SU-DHL-6 (cell line): Measurements from ENCODE around the gene TLK2.
"Not testable (repeated sequence)": the region's sequence is repeated elsewhere in the genome, so short reads cannot be mapped to it uniquely, and the experiment has no call there.

ENCODE experiments used
- H2AFZ ChIP-seq: fragments of 200-600 bp; sonication (generic); 2 replicates; pipeline ENCODE4 v1.6.1; 2014; ENCODE audit warnings: low read depth, mild to moderate bottlenecking, moderate library complexity, mixed read lengths, antibody characterized with exemption, low read length; ENCODE audit not compliant: severe bottlenecking
- H3F3A ChIP-seq: fragments of 200-600 bp; shearing (Covaris generic); 2 replicates; pipeline ENCODE4 v1.6.0; 2016; ENCODE audit warnings: antibody characterized with exemption, mild to moderate bottlenecking; ENCODE audit not compliant: insufficient read depth
- H3K27ac ChIP-seq: fragments of 200-600 bp; sonication (generic); 2 replicates; pipeline ENCODE4 v1.5.1; 2016; ENCODE audit warnings: low read depth, mild to moderate bottlenecking, low read length, moderate library complexity, mixed read lengths
- H3K27me3 ChIP-seq: fragments of 200-600 bp; sonication (generic), shearing (Covaris generic); 2 replicates; pipeline ENCODE4 v1.6.0; 2014; ENCODE audit warnings: mild to moderate bottlenecking, low read length
- H3K36me3 ChIP-seq: fragments of 200-600 bp; sonication (generic); 2 replicates; pipeline ENCODE4 v1.6.1; 2014; ENCODE audit warnings: mild to moderate bottlenecking, low read length, mixed read lengths
- H3K4me2 ChIP-seq: fragments of 300-600, 200-600 bp; shearing (Covaris generic), sonication (generic); 2 replicates; pipeline ENCODE4 v1.6.0; 2014; ENCODE audit warnings: low read length, low read depth, mild to moderate bottlenecking; ENCODE audit not compliant: poor library complexity, severe bottlenecking
- H3K4me3 ChIP-seq: fragments of 200-600 bp; sonication (generic); 2 replicates; pipeline ENCODE4 v1.5.1; 2014; ENCODE audit warnings: antibody characterized with exemption, low read length, mild to moderate bottlenecking, mixed read lengths; ENCODE audit not compliant: insufficient read depth, poor library complexity, severe bottlenecking
- H3K79me2 ChIP-seq: fragments of 200-600 bp; sonication (generic); 2 replicates; pipeline ENCODE4 v1.6.1; 2014; ENCODE audit warnings: mild to moderate bottlenecking, low read length, moderate library complexity; ENCODE audit not compliant: insufficient read depth
- H3K9ac ChIP-seq: fragments of 200-600 bp; sonication (generic); 2 replicates; pipeline ENCODE4 v1.7.0; 2014; ENCODE audit warnings: mild to moderate bottlenecking, low read length
- H3K9me2 ChIP-seq: fragments of 200-600 bp; sonication (generic); replicated peaks from 2 replicates; pipeline ENCODE4 v1.6.1; 2014; ENCODE audit warnings: low read length; ENCODE audit not compliant: insufficient read depth
- H3K9me3 ChIP-seq: fragments of 200-600 bp; sonication (generic); 2 replicates; pipeline ENCODE4 v1.6.1; 2014; ENCODE audit warnings: low read length, mixed read lengths; ENCODE audit not compliant: insufficient read depth
- H4K20me1 ChIP-seq: fragments of 200-600 bp; sonication (generic); 2 replicates; pipeline ENCODE4 v1.6.1; 2014; ENCODE audit warnings: low read depth, mild to moderate bottlenecking, antibody characterized with exemption, low read length, moderate library complexity, mixed read lengths
- CTCF ChIP-seq: fragments of 200-600 bp; sonication (generic); IDR thresholded peaks from one replicate; pipeline ENCODE4 v1.5.1; 2017; ENCODE audit warnings: antibody characterized with exemption, mild to moderate bottlenecking, low read length, moderate library complexity; ENCODE audit not compliant: insufficient read depth, poor library complexity, severe bottlenecking
- EZH2phosphoT487 ChIP-seq: fragments of 200-600 bp; sonication (generic), shearing (Covaris generic); conservative IDR thresholded peaks from 2 replicates; pipeline ENCODE4 v1.6.1; 2018; ENCODE audit warnings: mild to moderate bottlenecking, antibody characterized with exemption, low read length, moderate library complexity, mixed read lengths

Gene TLK2

DNA sequence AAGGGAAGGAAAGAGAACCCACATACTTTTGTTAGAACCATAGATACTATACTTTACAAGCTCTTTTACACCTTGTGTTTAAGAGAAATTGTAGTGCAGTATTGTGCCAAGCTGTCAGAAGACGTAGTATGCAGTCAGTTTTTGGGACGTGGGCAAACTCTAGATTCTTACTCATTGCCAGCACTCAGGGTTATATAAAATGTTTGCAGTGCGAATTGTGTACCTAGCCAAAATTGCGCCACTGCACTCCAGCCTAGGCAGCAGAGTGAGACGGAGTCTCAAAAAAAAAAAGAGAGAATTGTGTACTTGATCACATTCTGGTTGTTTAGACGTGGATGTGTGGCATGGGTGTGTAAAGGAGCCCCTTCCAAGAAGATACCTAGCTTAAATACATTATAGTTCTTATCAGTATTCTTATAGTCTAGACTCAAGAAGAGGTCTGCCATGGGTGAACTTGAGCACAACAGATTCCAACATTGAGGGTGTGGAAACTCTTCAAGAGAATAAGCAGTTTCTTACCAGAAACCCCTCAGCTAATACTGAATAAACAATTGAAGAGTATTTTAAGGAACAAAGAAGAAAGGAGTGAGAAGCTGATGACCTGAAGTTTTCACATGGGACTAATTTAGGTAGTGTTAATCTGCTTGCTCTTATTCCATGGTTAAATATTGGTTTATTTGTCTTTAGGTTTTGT is 121.5 kb downstream of the TLK2 start:
- no peaks in the 10 kb centered on the region for H3K27me3 ChIP-seq
- no peaks in the 10 kb centered on the region for H3F3A ChIP-seq
- TF ChIP-seq EZH2phosphoT487 (no peak), CTCF (no peak)
- no peak overlapping the region for H3K4me2 ChIP-seq
- H3K4me3 ChIP-seq: no peak overlapping the region
- H3K9ac ChIP-seq: no peak overlapping the region
- no peaks in the 10 kb centered on the region for H4K20me1 ChIP-seq
- H3K36me3 ChIP-seq: peaks cover 32% of the 10 kb centered on the region
- H3K9me2 ChIP-seq: no peaks in the 10 kb centered on the region
- H3K27ac ChIP-seq: no peak overlapping the region
- H3K9me3 ChIP-seq: no peaks in the 10 kb centered on the region
- H2AFZ ChIP-seq: no peak overlapping the region
- H3K79me2 ChIP-seq: no peaks in the 10 kb centered on the region

GRCh38 chr17:62600805-62601204 is 122.2 kb downstream of the TLK2 start:
- no peaks in the 10 kb centered on the region for H3F3A ChIP-seq
- no peaks in the 10 kb centered on the region for H3K27me3 ChIP-seq
- H3K36me3 ChIP-seq: peaks cover 28% of the 10 kb centered on the region
- no peak overlapping the region for H2AFZ ChIP-seq
- no peak for TF ChIP-seq EZH2phosphoT487
- TF ChIP-seq CTCF: no peak
- no peak overlapping the region for H3K9ac ChIP-seq
- H3K9me2 ChIP-seq: no peaks in the 10 kb centered on the region
- no peak overlapping the region for H3K4me3 ChIP-seq
- H4K20me1 ChIP-seq: no peaks in the 10 kb centered on the region
- H3K9me3 ChIP-seq: no peaks in the 10 kb centered on the region
- H3K79me2 ChIP-seq: no peaks in the 10 kb centered on the region
- no peak overlapping the region for H3K27ac ChIP-seq
- H3K4me2 ChIP-seq: no peak overlapping the region

GRCh38 chr17:62601471-62601870 is 122.8 kb downstream of the TLK2 start:
- H3K27me3 ChIP-seq: no peaks in the 10 kb centered on the region
- no peaks in the 10 kb centered on the region for H3F3A ChIP-seq
- no peaks in the 10 kb centered on the region for H3K9me2 ChIP-seq
- H3K9me3 ChIP-seq: no peaks in the 10 kb centered on the region
- H3K36me3 ChIP-seq: peaks cover 27% of the 10 kb centered on the region
- no peak overlapping the region for H3K9ac ChIP-seq
- no peak overlapping the region for H3K4me3 ChIP-seq
- H4K20me1 ChIP-seq: no peaks in the 10 kb centered on the region
- no peak overlapping the region for H2AFZ ChIP-seq
- H3K79me2 ChIP-seq: no peaks in the 10 kb centered on the region
- no peak for TF ChIP-seq CTCF
- no peak for TF ChIP-seq EZH2phosphoT487
- H3K4me2 ChIP-seq: no peak overlapping the region
- H3K27ac ChIP-seq: no peak overlapping the region

DNA sequence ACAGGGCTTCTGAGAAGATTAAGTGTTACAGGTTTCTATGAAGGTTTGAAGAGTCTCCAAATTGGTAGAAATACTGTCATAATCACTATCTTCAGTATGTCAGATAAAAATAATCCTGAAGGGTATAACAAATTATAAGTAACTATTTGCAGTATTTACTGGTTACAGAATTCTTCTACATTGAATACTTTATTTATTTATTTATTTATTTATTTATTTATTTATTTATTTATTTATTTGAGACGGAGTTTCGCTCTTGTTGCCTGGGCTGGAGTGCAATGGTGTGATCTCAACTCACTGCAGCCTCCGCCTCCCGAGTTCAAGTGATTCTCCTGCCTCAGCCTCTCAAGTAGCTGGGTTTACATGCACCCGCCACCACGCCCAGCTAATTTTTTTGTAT is 125.2 kb downstream of the TLK2 start:
- not testable (repeated sequence) for H3F3A ChIP-seq, H3K27ac ChIP-seq, H3K9me3 ChIP-seq, H3K9ac ChIP-seq, H3K27me3 ChIP-seq, H3K4me3 ChIP-seq, H3K9me2 ChIP-seq, H3K4me2 ChIP-seq, H4K20me1 ChIP-seq, H3K79me2 ChIP-seq, H2AFZ ChIP-seq
- H3K36me3 ChIP-seq: peaks cover 14% of the 10 kb centered on the region; the same call in 1 of the 2 replicates
